AG04450 (cell line): Measurements from ENCODE around the gene SNX32. TPM values are rescaled to one million over a fixed set of nuclear protein-coding genes. Genes with fewer than 3 reads are reported as not detected.
"Not testable (repeated sequence)": the region's sequence is repeated elsewhere in the genome, so short reads cannot be mapped to it uniquely, and the experiment has no call there.

Source experiments
- CTCF ChIA-PET: fragments of 300-600, 350-600 bp; formaldehyde crosslinking; extraction: SDS; loops from one replicate; lab custom pipeline; 2022; ENCODE audit warnings: antibody characterized with exemption, inconsistent platforms; lab: Charles Lee
- POLR2A ChIA-PET: fragments of 350-600 bp; formaldehyde crosslinking; extraction: SDS; loops from one replicate; lab custom pipeline; 2021; ENCODE audit warnings: antibody characterized with exemption, inconsistent platforms; lab: Yijun Ruan, JAX
- DNase-seq: peaks from one replicate; pipeline ENCODE4 v3.0.0-alpha.2; 2011; ENCODE audit warnings: low read depth, low spot score
- H3K27ac ChIP-seq: one replicate; pipeline ENCODE4 v1.5.1; 2012; ENCODE audit warnings: low read depth, low read length, control low read depth
- H3K27me3 ChIP-seq: one replicate; pipeline ENCODE4 v1.6.0; 2012; ENCODE audit warnings: low read length; ENCODE audit not compliant: control insufficient read depth, insufficient read depth
- H3K4me3 ChIP-seq: 2 replicates; pipeline ENCODE4 v1.5.1; 2011; ENCODE audit warnings: mild to moderate bottlenecking, low read depth, low read length, control low read depth
- H3K9me3 ChIP-seq: 2 replicates; pipeline ENCODE4 v1.5.1; 2012; ENCODE audit warnings: low read length; ENCODE audit not compliant: control insufficient read depth, insufficient read depth
- CTCF ChIP-seq: IDR thresholded peaks from 2 replicates; pipeline ENCODE4 v1.5.1; 2011; ENCODE audit warnings: low read depth, low read length, control low read depth, inconsistent platforms
- polyA plus RNA-seq: library from polyadenylated mRNA; depleted of rRNA; stranded (reverse); fragments of >200 nt; gene quantifications from 2 replicates; pipeline ENCODE4 v1.2.3, GENCODE V29; 2011

SNX32 gene
- polyA plus RNA-seq, 1 experiment = 0.30 TPM

GRCh38 chr11:65888163-65888814, 54.5 kb downstream of the SNX32 start, which contains the start of gene FIBP:
Gene FIBP, minus strand, starts transcription at chr11:65888471. Its CDS starts 53 bp downstream, at chr11:65888418.
- POLR2A ChIA-PET = interaction anchor here (0.5 to 7.3 kb wide), 21 partner anchors 10 to 273 kb away, joined by 3 to 153 read pairs (median 4); partner anchors contain the start of genes BANF1, CFL1, EIF1AD and FOSL1
- Histone ChIP-seq H3K27me3 (no peaks in the 10 kb centered on the region), H3K27ac (peak within 1 kb of the TSS; percentile 98), H3K9me3 (no peaks in the 10 kb centered on the region), H3K4me3 (peak within 1 kb of the TSS; percentile 90)
- peak; percentile 74 for TF ChIP-seq CTCF
- peak; percentile 94 for DNase-seq
- CTCF ChIA-PET = interaction anchor here (0.6 to 8.9 kb wide), 66 partner anchors 9 to 1298 kb away, joined by 3 to 157 read pairs (median 6); partner anchors contain the start of genes CFL1, CTSW, FOSL1 and KAT5

- peak; percentile 89 for DNase-seq
- no peaks in the 10 kb centered on the region for H3K27me3 ChIP-seq
- TF ChIP-seq CTCF = no peak; the same call in 1 of the 2 replicates
- CTCF ChIA-PET = interaction anchor here (1.5 to 8.9 kb wide), 7 partner anchors 7 to 178 kb away, joined by 3 to 157 read pairs (median 30); partner anchors contain the start of genes CFL1, FOSL1 and MUS81
- POLR2A ChIA-PET = interaction anchor here (0.6 to 7.3 kb wide), 22 partner anchors 10 to 422 kb away, joined by 3 to 153 read pairs (median 5); partner anchors contain the start of genes BANF1, CFL1, EFEMP2 and EIF1AD
- no peaks in the 10 kb centered on the region for H3K9me3 ChIP-seq
- H3K27ac ChIP-seq = peak within 1 kb of the TSS; percentile 98
- peak within 1 kb of the TSS; percentile 72 for H3K4me3 ChIP-seq
Observed at GRCh38 chr11:65890324-65891218, 56.8 kb downstream of the SNX32 start, which contains the start of gene CCDC85B. Gene CCDC85B, plus strand, starts transcription at chr11:65890673. Its CDS starts 111 bp downstream, at chr11:65890784.

- DNase-seq = no peak
- TF ChIP-seq CTCF = peak; percentile 30; the same call in 1 of the 2 replicates
- H3K4me3 ChIP-seq = peak overlapping the region; percentile 72
- H3K9me3 ChIP-seq = no peaks in the 10 kb centered on the region
- H3K27ac ChIP-seq = peak overlapping the region; percentile 84
- ChIA-PET POLR2A (interaction anchor here (0.8 to 7.3 kb wide), 17 partner anchors 9 to 276 kb away, joined by 3 to 153 read pairs (median 5); partner anchors contain the start of genes BANF1, CFL1, EFEMP2 and EIF1AD), CTCF (interaction anchor here (1.0 to 8.9 kb wide), 4 partner anchors 10 to 100 kb away, joined by 5 to 157 read pairs (median 34); partner anchors contain the start of genes CFL1, FOSL1 and MUS81)
- H3K27me3 ChIP-seq = no peaks in the 10 kb centered on the region
Observed at GRCh38 chr11:65891219-65892136, 57.7 kb downstream of the SNX32 start.

GRCh38 chr11:65892137-65892540, 58.4 kb downstream of the SNX32 start:
- not testable (repeated sequence) for DNase-seq, H3K27me3 ChIP-seq, H3K9me3 ChIP-seq
- Histone ChIP-seq H3K27ac (peak overlapping the region; percentile 84), H3K4me3 (peak overlapping the region; percentile 72)
- CTCF ChIA-PET = interaction anchor here (1.0 kb wide), 1 partner anchor 32 kb away, joined by 5 read pairs; the partner anchor contains the start of gene MUS81
- POLR2A ChIA-PET = interaction anchor here (1.1 to 7.3 kb wide), 3 partner anchors 8 to 24 kb away, joined by 3 to 153 read pairs (median 124); partner anchors contain the start of gene FOSL1
